ENCODE measurements around the gene CDH8.

The CDH8 gene

DNA sequence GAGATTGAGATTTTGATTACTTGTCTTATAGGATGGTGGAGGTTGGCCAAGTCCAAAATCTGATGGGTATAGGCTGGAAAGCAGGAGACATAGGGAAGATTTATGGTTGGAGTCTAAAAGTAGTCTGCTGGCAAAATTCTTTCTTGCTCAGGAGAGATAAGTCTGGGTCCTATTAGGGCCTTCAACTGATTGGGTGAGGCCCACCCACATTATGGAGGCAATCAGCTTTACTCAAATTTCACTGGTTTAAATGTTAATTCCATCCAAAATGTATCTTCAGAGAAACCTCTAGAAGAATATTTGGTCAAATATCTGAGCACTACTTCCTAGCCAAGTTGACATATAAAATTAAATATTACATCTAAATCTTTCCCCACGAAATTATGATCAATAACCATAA is 31.7 kb upstream of the CDH8 start:
- TF ChIP-seq, protein P1, sequence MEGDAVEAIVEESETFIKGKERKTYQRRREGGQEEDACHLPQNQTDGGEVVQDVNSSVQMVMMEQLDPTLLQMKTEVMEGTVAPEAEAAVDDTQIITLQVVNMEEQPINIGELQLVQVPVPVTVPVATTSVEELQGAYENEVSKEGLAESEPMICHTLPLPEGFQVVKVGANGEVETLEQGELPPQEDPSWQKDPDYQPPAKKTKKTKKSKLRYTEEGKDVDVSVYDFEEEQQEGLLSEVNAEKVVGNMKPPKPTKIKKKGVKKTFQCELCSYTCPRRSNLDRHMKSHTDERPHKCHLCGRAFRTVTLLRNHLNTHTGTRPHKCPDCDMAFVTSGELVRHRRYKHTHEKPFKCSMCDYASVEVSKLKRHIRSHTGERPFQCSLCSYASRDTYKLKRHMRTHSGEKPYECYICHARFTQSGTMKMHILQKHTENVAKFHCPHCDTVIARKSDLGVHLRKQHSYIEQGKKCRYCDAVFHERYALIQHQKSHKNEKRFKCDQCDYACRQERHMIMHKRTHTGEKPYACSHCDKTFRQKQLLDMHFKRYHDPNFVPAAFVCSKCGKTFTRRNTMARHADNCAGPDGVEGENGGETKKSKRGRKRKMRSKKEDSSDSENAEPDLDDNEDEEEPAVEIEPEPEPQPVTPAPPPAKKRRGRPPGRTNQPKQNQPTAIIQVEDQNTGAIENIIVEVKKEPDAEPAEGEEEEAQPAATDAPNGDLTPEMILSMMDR (IDR thresholded peaks at IDR 0.05): no peak
- Histone ChIP-seq H3K4me1 (no peaks in the 10 kb centered on the region), H3K27ac (no peak overlapping the region), H3K4me3 (no peak overlapping the region), H3K9me3 (no peaks in the 10 kb centered on the region), H3K36me3 (no peaks in the 10 kb centered on the region), H3K27me3 (no peaks in the 10 kb centered on the region)
- intact Hi-C loops (cut with DNase I; ENCODE audit: low total_unique reads): no loop called here
- no peak for DNase-seq

- no peaks in the 10 kb centered on the region for H3K4me1 ChIP-seq
- H3K9me3 ChIP-seq: no peaks in the 10 kb centered on the region
- H3K27me3 ChIP-seq: no peaks in the 10 kb centered on the region
- intact Hi-C loops (cut with DNase I; ENCODE audit: low total_unique reads): no loop called here
- no peak overlapping the region for H3K4me3 ChIP-seq
- DNase-seq: no peak
- no peak overlapping the region for H3K27ac ChIP-seq
- TF ChIP-seq, protein P1 (IDR thresholded peaks at IDR 0.05): no peak
- no peaks in the 10 kb centered on the region for H3K36me3 ChIP-seq
Measured at GRCh38 chr16:62067182-62067581, 30.9 kb upstream of the CDH8 start.

GRCh38 chr16:62066747-62067146 is 30.5 kb upstream of the CDH8 start:
- H3K4me3 ChIP-seq: no peak overlapping the region
- H3K27ac ChIP-seq: no peak overlapping the region
- H3K27me3 ChIP-seq: no peaks in the 10 kb centered on the region
- no peak for DNase-seq
- TF ChIP-seq, protein P1 (IDR thresholded peaks at IDR 0.05): no peak
- H3K9me3 ChIP-seq: no peaks in the 10 kb centered on the region
- H3K4me1 ChIP-seq: no peaks in the 10 kb centered on the region
- H3K36me3 ChIP-seq: no peaks in the 10 kb centered on the region
- intact Hi-C loops (cut with DNase I; ENCODE audit: low total_unique reads): loop anchor here (1.0 kb wide), 1 partner anchor 18 kb away; no protein-coding TSS in a partner anchor

GRCh38 chr16:62064173-62064572 is 27.9 kb upstream of the CDH8 start:
- Histone ChIP-seq H3K36me3 (no peaks in the 10 kb centered on the region), H3K27me3 (no peaks in the 10 kb centered on the region), H3K4me3 (no peak overlapping the region), H3K9me3 (no peaks in the 10 kb centered on the region), H3K4me1 (no peaks in the 10 kb centered on the region), H3K27ac (no peak overlapping the region)
- TF ChIP-seq, protein P1 (IDR thresholded peaks at IDR 0.05): no peak
- no peak for DNase-seq
- intact Hi-C loops (cut with DNase I; ENCODE audit: low total_unique reads): loop anchor here (5.0 kb wide), 1 partner anchor 432 kb away; no protein-coding TSS in a partner anchor

GRCh38 chr16:62060089-62060488 is 23.9 kb upstream of the CDH8 start:
- TF ChIP-seq, protein P1 (IDR thresholded peaks at IDR 0.05): no peak
- Histone ChIP-seq H3K36me3 (no peaks in the 10 kb centered on the region), H3K9me3 (no peaks in the 10 kb centered on the region), H3K27me3 (no peaks in the 10 kb centered on the region), H3K4me1 (no peaks in the 10 kb centered on the region), H3K4me3 (no peak overlapping the region), H3K27ac (no peak overlapping the region)
- intact Hi-C loops (cut with DNase I; ENCODE audit: low total_unique reads): loop anchor here (5.0 kb wide), 1 partner anchor 428 kb away; no protein-coding TSS in a partner anchor
- DNase-seq: no peak

DNA sequence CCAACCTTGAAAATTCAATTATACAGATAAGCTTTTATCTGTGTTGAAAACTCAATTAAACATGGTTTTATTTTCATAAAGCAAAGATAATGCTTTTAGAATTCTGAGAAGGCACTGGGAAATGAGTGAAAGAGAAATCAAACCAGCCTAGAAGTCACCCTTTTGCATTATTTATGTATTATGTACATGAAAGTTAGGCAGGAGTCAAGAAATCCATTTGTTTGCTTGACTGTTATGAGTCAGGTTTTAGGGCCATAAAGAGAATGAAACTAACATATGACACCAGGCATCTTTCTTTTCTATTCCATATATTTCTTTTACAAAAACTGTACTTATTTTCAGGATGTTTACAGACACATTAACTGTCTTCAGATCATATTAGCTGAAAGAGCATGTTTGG is 23.3 kb upstream of the CDH8 start:
- no peak for DNase-seq
- Histone ChIP-seq H3K4me3 (no peak overlapping the region), H3K36me3 (no peaks in the 10 kb centered on the region), H3K9me3 (no peaks in the 10 kb centered on the region), H3K27ac (no peak overlapping the region), H3K4me1 (no peaks in the 10 kb centered on the region), H3K27me3 (no peaks in the 10 kb centered on the region)
- TF ChIP-seq, protein P1 (IDR thresholded peaks at IDR 0.05): no peak
- intact Hi-C loops (cut with DNase I; ENCODE audit: low total_unique reads): no loop called here

All from tibial artery (tissue), 4 donors.